HG03103 (cell line): ENCODE data around the gene NCOA3.
"Not testable (repeated sequence)": the region's sequence is repeated elsewhere in the genome, so short reads cannot be mapped to it uniquely, and the experiment has no call there.

Experiments used
- ATAC-seq: cut with Tn5 transposase; IDR thresholded peaks from one replicate; pipeline ENCODE4 v1.9.1; 2021; ENCODE audit warnings: low read depth; ENCODE audit not compliant: unreplicated experiment

Gene NCOA3

GRCh38 chr20:47501482-47502270, at the start of gene NCOA3:
TSS of gene NCOA3 (plus strand) at chr20:47501887. CDS start at chr20:47622248, 120,361 bp downstream.
- peak; percentile 69 for ATAC-seq

GRCh38 chr20:47452736-47453161, 48.9 kb upstream of the NCOA3 start:
- no peak for ATAC-seq

DNA sequence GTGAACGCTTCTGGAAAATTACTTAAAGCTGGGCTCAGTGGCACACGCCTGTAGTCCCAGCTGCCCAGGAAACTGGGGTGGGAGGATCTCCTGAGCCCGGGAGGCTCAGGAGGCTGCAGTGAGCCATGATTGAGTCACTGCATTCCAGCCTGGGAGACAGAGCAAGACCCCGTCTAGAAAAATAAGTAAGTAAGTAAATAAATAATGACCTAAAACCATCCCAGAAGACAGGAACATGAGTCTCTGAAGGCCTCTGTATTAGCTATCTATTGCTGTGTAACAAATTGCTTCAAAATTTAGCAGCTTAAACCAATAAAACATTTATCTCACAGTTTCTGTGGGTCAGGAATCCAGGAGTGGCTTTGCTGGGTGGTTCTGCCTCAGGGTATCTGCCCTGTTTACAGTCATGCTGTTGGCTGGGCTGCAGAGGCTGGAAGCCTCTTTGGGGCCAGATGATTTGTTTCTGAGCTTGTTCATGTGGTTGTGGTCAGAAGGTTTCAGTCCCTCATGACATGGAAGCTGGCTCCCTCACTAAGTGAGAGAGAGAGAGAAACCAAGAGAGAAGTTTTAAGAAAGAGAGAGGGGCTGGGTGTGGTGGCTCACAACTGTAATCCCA, 48.4 kb upstream of the NCOA3 start:
- ATAC-seq: peak; percentile 90

- ATAC-seq: no peak
Observed at GRCh38 chr20:47454298-47455132, 47.2 kb upstream of the NCOA3 start.

GRCh38 chr20:47455133-47456040, 46.3 kb upstream of the NCOA3 start:
- no peak for ATAC-seq

DNA sequence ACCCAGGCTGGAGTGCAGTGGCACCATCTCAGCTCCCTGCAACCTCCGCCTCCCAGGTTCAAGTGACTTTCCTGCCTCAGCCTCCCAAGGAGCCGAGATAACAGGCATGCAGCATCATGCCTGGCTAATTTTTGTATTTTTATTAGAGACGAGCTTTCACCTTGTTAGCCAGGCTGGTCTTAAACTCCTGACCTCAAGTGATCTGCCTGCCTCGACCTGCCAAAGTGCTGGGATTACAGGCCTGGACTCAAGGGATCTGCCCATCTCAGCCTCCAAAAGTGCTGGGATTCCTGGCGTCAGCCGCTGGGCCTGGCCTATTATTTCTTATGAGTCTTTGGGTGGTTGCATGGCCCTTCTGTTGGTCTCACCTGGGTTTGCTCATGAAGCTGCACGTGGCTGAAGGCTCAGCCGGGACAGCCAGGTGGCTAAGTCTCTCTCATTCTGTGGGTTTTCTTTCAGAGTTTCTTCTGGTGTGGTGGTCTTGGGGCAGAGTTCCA, 45.6 kb upstream of the NCOA3 start:
- no peak for ATAC-seq

GRCh38 chr20:47456952-47457724, 44.5 kb upstream of the NCOA3 start:
- ATAC-seq: no peak

- not testable (repeated sequence) for ATAC-seq
Observed at GRCh38 chr20:47458280-47459050, 43.2 kb upstream of the NCOA3 start.

DNA sequence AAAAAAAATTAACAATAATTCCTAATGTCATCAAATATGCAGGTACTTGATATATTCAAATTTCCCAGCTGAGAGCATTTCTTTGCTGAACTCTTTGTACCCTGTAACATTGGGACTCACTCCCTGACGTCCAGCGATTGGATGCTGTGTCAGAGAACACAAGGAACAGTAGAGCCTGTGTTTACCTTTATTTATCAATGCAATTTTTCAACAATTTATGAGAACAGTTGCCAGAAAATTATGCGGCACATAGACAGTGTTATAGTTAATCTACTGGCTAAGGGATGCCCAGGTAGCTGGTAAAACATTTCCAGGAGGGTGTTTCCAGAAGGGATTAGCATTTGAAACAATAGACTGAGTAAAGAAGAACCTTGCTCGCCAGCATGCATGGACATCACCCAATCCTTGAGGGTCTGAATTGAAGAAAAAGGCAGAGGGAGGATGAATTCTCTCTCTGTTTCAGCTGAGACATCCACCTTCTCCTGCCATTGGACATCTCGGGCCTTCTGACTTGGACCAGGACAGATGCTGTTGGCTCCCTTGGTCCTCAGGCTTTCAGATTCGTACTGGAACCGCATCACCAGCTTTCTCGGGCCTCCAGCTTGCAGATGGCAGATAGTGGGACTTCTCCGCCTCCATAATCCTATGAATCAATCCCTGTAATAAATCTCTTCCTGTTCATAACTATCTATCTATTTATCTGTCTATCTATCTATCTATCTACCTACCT, 42.2 kb upstream of the NCOA3 start:
- ATAC-seq: no peak

DNA sequence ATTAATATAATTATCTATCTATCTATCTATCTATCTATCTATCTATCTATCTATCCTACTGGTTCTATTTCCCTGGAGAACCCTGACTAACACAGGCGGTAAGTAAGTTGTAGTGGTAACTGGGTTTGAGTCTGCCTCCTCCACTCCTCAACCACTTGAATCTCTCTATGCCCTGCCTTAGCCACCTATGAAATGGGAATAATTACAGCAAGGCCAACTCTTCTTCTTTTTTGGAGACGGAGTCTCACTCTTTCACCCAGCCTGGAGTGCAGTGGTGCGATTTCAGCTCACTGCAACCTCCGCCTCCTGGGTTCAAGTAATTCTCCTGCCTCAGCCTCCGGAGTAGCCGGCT, 41.0 kb upstream of the NCOA3 start:
- not testable (repeated sequence) for ATAC-seq

DNA sequence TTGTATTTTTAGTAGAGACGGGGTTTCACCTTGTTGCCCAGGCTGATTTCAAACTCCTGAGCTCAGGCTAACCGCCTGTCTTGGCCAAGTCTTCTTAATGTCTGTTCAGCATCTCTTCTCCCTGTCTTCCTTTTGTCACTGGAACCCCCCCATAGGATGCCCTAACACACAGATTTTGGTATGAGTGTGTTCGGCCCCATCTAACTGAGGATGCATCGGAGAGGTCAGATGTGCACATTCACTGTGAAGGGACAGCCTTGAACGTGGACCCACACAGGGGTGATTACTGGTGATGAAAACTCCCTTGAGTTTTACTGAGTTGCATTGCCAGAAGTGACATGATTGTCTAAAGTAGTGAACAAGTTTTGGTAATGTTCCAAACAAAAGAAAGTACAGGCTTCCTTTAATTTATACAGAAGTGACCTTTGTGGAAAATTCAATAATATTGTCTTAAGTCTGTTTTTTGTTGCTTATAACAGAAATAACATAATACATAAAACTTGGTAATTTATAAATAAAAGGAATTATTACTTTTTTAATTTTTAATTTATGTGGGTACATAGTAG, 40.5 kb upstream of the NCOA3 start:
- no peak for ATAC-seq

DNA sequence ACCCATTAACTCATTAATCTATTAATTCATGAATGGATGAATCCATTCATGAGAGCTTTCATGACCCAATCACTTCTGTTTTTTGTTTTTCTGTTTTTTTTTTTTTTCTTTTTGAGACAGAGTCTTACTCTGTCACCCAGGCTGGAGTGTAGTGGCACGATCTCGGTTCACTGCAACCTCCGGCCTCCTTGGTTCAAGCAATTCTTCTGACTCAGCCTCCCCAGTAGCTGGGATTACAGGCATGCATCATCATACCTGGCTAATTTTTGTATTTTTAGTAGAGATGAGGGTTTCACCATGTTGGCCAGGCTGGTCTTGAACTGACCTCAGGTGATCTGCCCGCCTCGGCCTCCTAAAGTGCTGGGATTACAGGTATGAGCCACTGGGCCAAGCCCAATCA, 39.8 kb upstream of the NCOA3 start:
- ATAC-seq: not testable (repeated sequence)

GRCh38 chr20:47464380-47465101, 37.1 kb upstream of the NCOA3 start:
- no peak for ATAC-seq

GRCh38 chr20:47465335-47466090, 36.2 kb upstream of the NCOA3 start:
- ATAC-seq: no peak

DNA sequence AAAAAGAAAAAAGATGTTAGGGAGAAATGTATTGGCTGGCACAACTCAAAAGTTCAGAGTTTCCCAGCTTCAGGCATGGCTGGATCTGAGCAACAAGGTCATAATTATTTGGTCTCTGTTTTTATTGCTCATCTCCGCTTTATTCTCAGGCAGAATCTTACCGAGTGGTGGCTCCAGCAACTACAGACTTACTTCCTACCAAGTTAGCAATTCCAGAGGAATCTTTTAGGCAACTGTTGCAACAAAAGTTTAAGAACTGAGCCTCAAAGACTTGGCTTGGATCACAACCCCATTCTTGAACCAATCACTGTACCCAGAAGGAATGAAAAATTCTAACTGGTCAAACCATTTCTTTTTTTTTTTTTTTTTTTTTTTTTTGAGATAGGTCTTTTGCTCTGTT, 35.5 kb upstream of the NCOA3 start:
- no peak for ATAC-seq

GRCh38 chr20:47466704-47467459, 34.8 kb upstream of the NCOA3 start:
- no peak for ATAC-seq
